GM10266 (cell line): ENCODE data around the gene FSTL4.
"Not testable (repeated sequence)": the region's sequence is repeated elsewhere in the genome, so short reads cannot be mapped to it uniquely, and the experiment has no call there.

Source experiments
- DNase-seq: peaks from one replicate; pipeline ENCODE4 v3.0.0; 2012; ENCODE audit errors: extremely low spot score
- CTCF ChIP-seq: IDR thresholded peaks from 2 replicates; pipeline ENCODE4 v1.5.1; 2012; ENCODE audit warnings: mild to moderate bottlenecking, low read depth; ENCODE audit not compliant: control insufficient read depth, insufficient read depth; ENCODE audit errors: missing control alignments

The FSTL4 gene

GRCh38 chr5:133222040-133222439 lies 390.3 kb downstream of the FSTL4 start:
- TF ChIP-seq CTCF: no peak
- no peak for DNase-seq

GRCh38 chr5:133220851-133221674 lies 391.3 kb downstream of the FSTL4 start:
- no peak for DNase-seq
- no peak for TF ChIP-seq CTCF

- DNase-seq: no peak
- TF ChIP-seq CTCF: no peak
These were observed 393.0 kb downstream of the FSTL4 start for GRCh38 chr5:133219296-133219695.

- not testable (repeated sequence) for DNase-seq
These were observed 396.2 kb downstream of the FSTL4 start for GRCh38 chr5:133216138-133216537.

GRCh38 chr5:133214153-133214820 lies 398.1 kb downstream of the FSTL4 start:
- no peak for TF ChIP-seq CTCF
- no peak for DNase-seq

GRCh38 chr5:133205649-133206048 lies 406.7 kb downstream of the FSTL4 start:
- TF ChIP-seq CTCF: no peak
- no peak for DNase-seq

GRCh38 chr5:133205204-133205603 lies 407.1 kb downstream of the FSTL4 start:
- no peak for TF ChIP-seq CTCF

More at GRCh38 chr5:133205204-133205603, 407.1 kb downstream of the FSTL4 start:
- no peak for DNase-seq
